ENCODE results near the gene STING1.
"Not testable (repeated sequence)": the region's sequence is repeated elsewhere in the genome, so short reads cannot be mapped to it uniquely, and the experiment has no call there.

The STING1 gene

GRCh38 chr5:139503036-139503817 lies 20.7 kb upstream of the STING1 start:
- in situ Hi-C loops (cut with MboI; ENCODE audit: low sequenced_read_pairs): not testable (repeated sequence)

GRCh38 chr5:139501381-139501780 lies 18.8 kb upstream of the STING1 start:
- in situ Hi-C loops (cut with MboI; ENCODE audit: low sequenced_read_pairs): no loop called here

DNA sequence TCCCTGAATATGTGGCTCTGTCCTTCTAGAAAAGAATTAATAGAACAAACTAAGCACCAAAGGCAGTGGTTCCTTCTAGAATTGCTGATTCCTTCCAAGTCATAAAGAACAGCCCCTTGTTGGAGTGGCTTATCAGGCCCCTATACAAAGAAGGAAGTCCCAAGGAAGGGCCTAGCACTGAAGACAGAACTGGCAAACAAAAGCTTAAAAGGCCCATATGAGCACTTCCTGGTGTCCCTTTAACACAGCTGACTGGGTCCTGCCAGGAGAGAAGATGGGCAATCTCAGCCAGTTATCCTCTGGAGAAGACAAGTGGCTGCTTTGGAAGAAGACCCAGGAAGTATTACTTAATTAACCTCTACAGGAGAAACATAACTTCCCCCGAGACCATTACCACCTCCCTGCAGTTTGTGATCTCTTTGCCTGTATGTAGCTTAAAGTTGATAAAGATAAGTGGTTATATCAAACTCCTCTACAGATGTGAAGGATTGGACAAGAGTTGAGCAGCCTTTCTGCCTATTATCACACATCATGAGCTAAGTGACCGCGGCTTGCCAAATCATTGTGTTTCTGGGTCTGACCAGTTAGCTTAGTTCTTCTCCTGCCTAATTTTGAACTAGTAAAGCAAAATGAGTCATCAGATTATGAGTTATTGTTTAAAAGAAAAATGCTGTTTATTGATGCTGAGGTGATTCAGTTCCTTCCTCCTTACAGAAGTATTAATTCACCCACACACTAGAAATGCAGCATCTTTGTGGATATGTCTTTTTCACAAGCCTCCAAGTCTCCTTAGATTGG lies 13.3 kb upstream of the STING1 start:
- in situ Hi-C loops (cut with MboI; ENCODE audit: low sequenced_read_pairs): no loop called here

DNA sequence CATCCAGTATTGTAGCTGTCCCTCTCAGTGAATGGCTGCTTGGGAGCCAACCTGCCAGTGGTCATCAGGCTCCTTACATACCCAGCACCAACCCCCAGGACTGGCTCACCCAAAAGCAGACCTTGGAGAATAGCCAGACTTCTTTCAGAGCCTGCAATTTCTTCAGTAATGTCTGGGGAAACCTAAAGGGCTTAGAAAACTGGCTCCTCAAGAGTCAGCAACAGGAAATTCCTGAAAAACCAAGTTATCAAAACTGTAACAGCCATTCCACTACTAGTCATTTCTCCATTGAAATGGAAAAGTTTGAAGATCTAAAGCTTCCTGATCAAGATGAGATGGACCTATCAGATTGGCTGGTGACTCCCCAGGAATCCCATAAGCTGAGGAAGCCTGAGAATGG lies 12.3 kb upstream of the STING1 start:
- in situ Hi-C loops (cut with MboI; ENCODE audit: low sequenced_read_pairs): no loop called here

GRCh38 chr5:139494256-139494655 lies 11.7 kb upstream of the STING1 start:
- in situ Hi-C loops (cut with MboI; ENCODE audit: low sequenced_read_pairs): no loop called here

DNA sequence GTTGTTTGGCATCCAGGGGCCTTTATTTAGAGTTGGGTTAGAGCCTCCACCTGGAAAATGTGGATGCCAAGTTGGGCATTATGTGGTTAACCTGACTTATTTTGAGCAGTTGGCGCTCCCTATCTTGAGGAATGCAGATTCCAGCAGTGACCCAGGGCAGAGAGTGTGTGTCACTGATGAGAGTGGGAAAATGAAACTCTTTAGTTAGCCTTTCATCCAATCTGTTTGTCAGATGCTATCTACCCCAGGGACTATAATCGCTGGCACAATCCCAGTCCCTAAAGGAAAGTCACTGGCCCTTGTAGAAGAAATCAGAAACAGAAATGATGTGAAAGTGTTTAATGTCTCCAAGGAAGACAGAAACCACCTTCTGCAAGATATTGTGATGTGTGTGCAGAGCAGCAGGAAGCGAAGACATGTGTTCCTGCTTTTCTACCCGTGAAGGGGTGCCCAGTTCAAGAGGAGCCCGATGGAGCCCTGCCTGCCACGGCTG lies 10.2 kb upstream of the STING1 start:
- in situ Hi-C loops (cut with MboI; ENCODE audit: low sequenced_read_pairs): no loop called here

- in situ Hi-C loops (cut with MboI; ENCODE audit: low sequenced_read_pairs): no loop called here
Measured at GRCh38 chr5:139488260-139488659, 5.7 kb upstream of the STING1 start.

DNA sequence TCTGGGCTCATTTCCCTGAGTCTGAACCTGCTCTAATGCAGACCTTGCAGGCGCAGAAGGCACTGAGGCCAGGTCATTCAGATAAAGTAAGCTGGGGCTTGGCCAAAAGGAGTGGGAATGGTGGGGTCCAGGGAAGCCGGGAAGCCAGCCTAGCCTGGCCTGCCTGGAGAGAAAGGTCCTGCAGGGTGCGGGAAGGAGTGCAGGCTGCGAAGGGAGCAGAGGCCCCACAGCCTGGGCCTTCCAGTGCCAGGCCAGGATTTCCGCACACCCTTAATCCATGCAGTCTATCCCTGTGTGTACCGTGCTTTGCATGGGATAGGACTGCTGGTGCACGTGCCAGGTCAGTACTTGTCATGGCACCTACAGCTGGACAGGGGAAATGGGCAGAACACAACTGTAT lies 3.6 kb upstream of the STING1 start:
- in situ Hi-C loops (cut with MboI; ENCODE audit: low sequenced_read_pairs): no loop called here

DNA sequence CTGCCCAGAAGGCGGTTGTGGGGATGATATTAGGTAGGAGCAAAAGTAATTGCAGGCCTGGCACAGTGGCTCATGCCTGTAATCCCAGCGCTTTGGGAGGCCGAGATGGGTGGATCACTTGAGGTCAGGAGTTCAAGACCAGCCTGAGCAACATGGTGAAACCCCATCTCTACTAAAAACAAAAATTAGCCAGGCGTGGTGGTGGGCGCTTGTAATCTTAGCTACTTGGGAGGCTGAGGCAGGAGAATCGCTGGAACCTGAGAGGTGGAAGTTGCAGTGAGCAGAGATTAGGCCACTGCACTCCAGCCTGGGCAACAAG lies 291 bp upstream of the STING1 start:
- in situ Hi-C loops (cut with MboI; ENCODE audit: low sequenced_read_pairs): not testable (repeated sequence)

DNA sequence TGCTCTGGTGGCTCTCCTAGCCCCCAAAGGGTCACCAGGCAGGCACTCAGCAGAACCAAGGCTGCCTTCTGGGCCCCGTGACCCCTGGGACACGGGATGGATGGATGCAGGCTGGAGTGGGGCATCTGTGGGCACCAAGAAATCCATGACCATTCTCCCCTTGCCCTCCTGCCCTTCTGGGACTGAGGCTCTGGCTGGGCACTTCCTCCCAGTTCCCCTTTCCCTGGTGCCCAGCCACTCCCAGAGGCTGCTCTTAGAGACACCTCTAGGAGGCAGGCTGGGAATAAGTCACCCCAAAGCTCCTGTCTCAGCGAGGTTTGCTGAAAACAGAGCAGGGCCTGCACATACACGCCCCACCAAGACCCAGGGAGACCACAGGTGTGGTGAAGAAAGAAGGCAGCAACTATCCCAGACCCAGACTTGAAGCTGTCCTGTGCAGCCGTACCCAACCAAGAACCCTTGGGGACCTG lies 943 bp downstream of the STING1 start:
- in situ Hi-C loops (cut with MboI; ENCODE audit: low sequenced_read_pairs): no loop called here

DNA sequence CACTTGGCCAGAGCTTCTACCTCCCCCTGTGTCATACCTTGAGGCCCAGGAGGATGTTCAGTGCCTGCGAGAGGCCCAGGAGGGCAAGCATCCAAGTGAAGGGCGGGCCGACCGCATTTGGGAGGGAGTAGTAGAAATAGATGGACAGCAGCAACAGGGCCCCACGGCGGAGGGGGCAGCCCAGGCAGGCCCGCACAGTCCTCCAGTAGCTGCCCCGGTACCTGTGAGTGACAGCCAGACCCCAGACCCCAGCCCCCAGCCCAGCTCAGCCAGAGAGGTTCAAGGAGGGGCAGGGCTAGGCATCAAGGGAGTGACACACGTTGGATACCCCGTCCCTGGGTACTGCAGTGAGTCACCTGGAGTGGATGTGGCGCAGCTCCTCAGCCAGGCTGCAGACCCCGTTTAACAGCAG lies 1.4 kb downstream of the STING1 start:
- in situ Hi-C loops (cut with MboI; ENCODE audit: low sequenced_read_pairs): no loop called here

- in situ Hi-C loops (cut with MboI; ENCODE audit: low sequenced_read_pairs): not testable (repeated sequence)
Measured at GRCh38 chr5:139479729-139480128, 2.8 kb downstream of the STING1 start.

- in situ Hi-C loops (cut with MboI; ENCODE audit: low sequenced_read_pairs): not testable (repeated sequence)
Measured at GRCh38 chr5:139478657-139479423, 3.7 kb downstream of the STING1 start.

DNA sequence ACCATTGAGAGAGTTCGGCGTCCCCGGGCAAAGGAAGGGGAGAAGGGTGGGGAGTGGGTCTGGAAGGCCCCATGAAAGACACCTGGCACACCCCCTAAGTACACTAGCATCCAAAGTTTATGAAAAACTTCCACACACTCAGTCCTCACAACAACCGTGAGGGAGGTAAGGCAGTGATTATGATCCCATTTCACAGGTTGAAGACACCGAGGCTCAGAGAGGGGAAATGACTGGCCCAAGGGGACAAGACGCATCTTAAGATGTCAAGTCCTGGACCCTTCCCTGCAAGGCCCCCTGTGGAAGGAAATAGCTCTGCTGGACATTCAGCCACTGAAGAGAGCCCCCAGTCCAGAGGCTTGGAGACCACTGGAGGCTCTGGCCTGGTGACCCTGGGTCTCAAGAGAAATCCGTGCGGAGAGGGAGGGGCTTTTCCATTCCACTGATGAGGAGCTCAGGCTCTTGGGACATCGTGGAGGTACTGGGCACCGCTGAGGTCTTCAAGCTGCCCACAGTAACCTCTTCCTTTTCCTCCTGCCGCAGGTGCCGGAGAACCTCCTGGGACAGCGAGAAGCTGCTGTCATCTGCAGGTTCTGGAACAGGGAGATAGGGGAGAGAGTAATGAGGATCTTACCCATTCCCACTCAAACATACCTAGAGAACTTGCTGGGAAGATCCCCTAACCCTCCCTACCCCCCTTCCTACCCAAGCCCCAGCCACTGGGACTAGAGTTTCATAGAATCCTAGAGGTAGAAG lies 6.5 kb downstream of the STING1 start:
- in situ Hi-C loops (cut with MboI; ENCODE audit: low sequenced_read_pairs): no loop called here

DNA sequence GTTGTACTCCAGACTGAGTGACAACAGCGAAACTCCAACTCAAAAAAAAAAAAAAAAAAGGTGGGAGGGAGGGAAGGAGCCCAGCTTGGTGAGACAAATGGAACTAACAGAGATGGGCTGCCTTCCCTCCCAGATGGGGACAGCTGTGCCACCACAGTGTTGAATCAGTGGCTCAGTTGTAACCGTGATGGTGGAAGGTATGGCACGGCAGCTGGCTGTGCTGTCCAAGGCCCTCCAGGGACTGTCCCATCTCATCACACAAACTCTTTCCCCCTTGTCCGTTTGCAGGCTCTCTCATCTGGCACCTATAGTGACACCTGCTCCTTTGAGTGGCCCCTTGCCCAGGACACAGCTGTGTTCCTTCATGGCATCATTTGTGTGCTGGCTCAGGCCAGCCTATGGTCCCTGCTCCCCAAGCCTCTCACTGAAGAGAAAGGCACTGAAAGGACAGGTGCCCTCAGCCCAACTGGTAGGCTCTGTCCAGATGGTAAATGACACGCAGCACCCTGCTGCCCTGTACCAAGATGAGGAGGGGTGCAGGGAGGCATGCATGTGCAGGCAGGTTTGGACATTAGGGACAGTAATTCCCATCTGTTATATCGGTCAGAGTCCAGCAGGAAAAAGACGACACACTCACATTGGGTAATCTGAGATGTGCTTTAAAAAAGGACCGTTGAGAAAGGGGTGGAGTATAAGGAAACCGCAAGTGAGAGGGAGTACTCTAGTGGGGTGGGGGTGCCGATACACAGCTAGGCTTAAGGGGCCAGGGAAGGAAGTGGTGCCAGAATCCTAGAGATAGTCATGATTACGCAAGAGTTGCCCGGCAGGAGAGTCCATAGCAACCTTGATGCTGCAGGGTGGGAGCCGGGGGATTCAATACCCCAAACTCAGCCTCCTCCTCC lies 7.4 kb downstream of the STING1 start:
- in situ Hi-C loops (cut with MboI; ENCODE audit: low sequenced_read_pairs): no loop called here

DNA sequence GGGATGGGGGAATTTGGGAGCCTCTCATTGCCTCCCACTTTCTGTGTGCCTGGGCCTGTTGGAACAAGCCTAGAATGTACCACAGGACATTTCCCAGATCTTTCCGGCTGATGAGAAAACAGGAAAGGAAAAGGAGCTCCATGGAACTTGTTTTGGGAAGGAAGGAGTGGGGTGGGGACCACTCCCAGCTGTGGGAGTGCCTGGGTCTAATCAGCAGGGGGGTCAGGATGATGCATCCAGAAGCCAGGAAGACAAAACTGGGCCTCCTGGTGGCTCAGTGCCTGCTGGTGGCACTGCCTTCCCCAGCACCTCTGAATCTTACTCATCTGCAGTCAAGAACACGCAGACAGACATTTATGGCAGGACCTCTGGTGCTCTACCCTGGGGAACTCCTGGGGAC lies 9.0 kb downstream of the STING1 start:
- in situ Hi-C loops (cut with MboI; ENCODE audit: low sequenced_read_pairs): no loop called here

DNA sequence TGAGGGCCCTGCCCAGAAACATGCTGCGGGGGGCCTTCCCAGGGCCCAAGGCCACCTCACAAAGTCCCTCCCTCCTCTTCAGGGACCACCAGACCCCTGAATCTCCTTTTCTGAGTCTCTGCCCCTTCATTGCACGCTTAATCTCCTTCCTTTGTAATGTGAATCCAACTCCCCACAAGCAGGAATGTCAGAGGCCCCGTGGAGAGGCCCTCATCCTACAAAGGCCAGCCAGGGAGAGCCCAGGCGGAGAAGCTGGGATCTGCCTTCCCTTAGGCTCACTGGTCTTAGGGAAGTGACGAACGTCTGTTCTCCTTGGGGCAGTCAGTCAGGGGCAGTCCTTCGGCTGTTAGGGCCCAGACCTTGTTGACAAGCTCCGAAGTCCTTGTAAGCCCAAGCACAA lies 9.5 kb downstream of the STING1 start:
- in situ Hi-C loops (cut with MboI; ENCODE audit: low sequenced_read_pairs): no loop called here

GRCh38 chr5:139472386-139473030 lies 10.1 kb downstream of the STING1 start:
- in situ Hi-C loops (cut with MboI; ENCODE audit: low sequenced_read_pairs): no loop called here

DNA sequence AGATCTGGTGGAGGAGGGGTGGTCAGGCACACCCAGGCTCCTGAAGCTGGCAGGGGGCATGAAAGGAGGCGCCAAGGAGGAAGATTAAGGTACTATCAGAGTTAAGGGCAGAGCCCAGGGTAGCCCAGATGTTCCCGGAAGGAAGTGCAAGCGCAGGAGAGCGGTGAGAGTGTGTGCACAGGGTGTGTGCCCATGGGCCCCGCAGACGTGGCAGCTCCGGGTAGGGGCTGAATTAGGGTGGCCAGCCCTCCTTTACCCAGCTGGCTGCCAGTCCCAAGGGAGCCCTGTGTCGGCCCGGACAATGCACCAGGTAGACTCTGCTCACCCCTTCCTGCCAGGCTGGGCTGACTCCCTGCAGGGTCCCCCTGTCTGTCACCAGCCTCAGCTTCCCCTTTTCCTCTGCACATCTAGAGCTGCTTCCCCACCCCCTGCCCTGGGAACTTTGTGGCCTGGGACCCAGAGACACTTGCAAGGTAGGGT lies 11.7 kb downstream of the STING1 start, which contains the start of gene SMIM33:
Gene SMIM33 (plus strand): TSS at position 184 of the 480 bp plus-strand sequence. CDS start 118 bp downstream, at position 302.
- in situ Hi-C loops (cut with MboI; ENCODE audit: low sequenced_read_pairs): no loop called here

Data from HL-60/S4 (cell line).